Measurements from ENCODE around the gene CDC37. TPM values are rescaled to one million over a fixed set of nuclear protein-coding genes. Genes with fewer than 3 reads are reported as not detected.

CDC37 gene
- total and polyA plus RNA-seq, 2 of the 4 experiments (the other 2 are of a cell fraction): 209 to 650 TPM

DNA sequence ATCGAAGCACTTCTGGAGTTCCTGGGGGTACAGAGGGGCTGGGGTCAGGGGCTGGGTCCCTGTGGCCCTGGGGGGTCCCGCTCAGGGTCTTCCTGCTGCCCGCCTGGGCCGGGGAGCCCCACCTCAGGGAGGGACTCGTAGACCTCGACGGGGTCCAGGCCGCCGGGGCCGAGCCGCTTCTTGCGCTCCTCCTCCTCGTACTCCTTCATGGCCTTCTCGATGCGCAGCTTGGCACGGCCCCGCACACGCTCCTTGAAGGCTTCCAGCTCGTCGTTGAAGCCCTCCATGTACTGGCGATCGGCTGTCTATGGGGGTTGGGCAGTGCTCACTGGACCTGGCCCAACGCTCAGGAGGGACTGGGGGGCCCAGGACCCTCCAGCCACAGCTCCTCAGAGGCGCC is 10.2 kb downstream of the CDC37 start:
- Histone ChIP-seq H3K4me3 (ENCODE audit: insufficient read depth, low read depth, low read length) (no peak overlapping the region), H3K4me1 (ENCODE audit: control insufficient read depth, insufficient read depth, low read length) (no peaks in the 10 kb centered on the region), H2AK9ac (replicated peaks; ENCODE audit: low read depth, low read length, poor library complexity) (no peak overlapping the region), H3K14ac (replicated peaks; ENCODE audit: low read depth, low read length) (no peak overlapping the region), H3K18ac (ENCODE audit: low read depth, low read length) (no peak overlapping the region), H3K9ac (ENCODE audit: low read depth, low read length) (no peak overlapping the region), H3K9me1 (ENCODE audit: insufficient read depth, low read length) (0 out of 2 replicates have a peak, but pooled peaks cover under 1% of the 10 kb centered on the region), H3K27ac (ENCODE audit: insufficient read depth, low read length) (no peak overlapping the region), H3K79me1 (ENCODE audit: low read depth in 1 of 2, low read length in 2 of 2) (peaks cover 7 to 22% of the 10 kb centered on the region in 2 experiments; a peak in 3 of 4 replicates), H3K4me2 (ENCODE audit: low read depth, low read length) (no peak overlapping the region), H3K4ac (ENCODE audit: low read depth, low read length) (no peak overlapping the region), H4K5ac (ENCODE audit: low read depth, low read length) (no peak overlapping the region), H3K36me3 (ENCODE audit: control insufficient read depth, insufficient read depth, low read length) (peaks cover 45% of the 10 kb centered on the region), H2BK5ac (ENCODE audit: low read depth, low read length, poor library complexity, severe bottlenecking) (no peak overlapping the region), H3K23ac (ENCODE audit: low read depth, low read length) (no peak overlapping the region), H3K56ac (ENCODE audit: extremely low read depth, insufficient read depth, low read length) (no peak overlapping the region), H2AFZ (replicated peaks; ENCODE audit: low read length, poor library complexity) (no peak overlapping the region), H2BK120ac (ENCODE audit: low read depth, low read length) (no peak overlapping the region), H3K9me3 (ENCODE audit: control insufficient read depth, insufficient read depth, low read length) (no peaks in the 10 kb centered on the region), H4K20me1 (ENCODE audit: insufficient read depth, low read length) (peaks cover 42% of the 10 kb centered on the region), H4K91ac (ENCODE audit: insufficient read depth, low read depth, low read length) (no peak overlapping the region), H4K8ac (ENCODE audit: low read depth in 2 of 2, low read length in 2 of 2) (no peak overlapping the region), H2BK15ac (ENCODE audit: low read depth, low read length) (no peak overlapping the region), H3K27me3 (ENCODE audit: control insufficient read depth, insufficient read depth, low read length) (no peaks in the 10 kb centered on the region), H2BK20ac (ENCODE audit: low read depth, low read length) (no peak overlapping the region), H2AK5ac (ENCODE audit: low read depth, low read length) (no peak overlapping the region)
- in situ Hi-C loops (cut with MboI; ENCODE audit: low sequenced_read_pairs) (no loop called here), intact Hi-C loops (cut with micrococcal nuclease) (no loop called here), dilution Hi-C loops (cut with HindIII; ENCODE audit: low sequenced_read_pairs, unreplicated experiment) (no loop called here)
- no peak for ATAC-seq (ENCODE audit: low read depth)
- CTCF ChIA-PET: no interaction called here
- no peak for DNase-seq
- BruUV-seq (replicated peaks): no TSS peak
- POLR2A ChIA-PET (ENCODE audit: unreplicated experiment): no interaction called here
- TF ChIP-seq CEBPB (IDR thresholded peaks at IDR 0.05; ENCODE audit: low read depth, low read length) (no peak), MXI1 (IDR thresholded peaks at IDR 0.05; ENCODE audit: borderline replicate concordance, low read depth, low read length) (no peak), POLR2A (IDR thresholded peaks at IDR 0.05; ENCODE audit: low read depth, low read length) (no peak), MAZ (IDR thresholded peaks at IDR 0.05; ENCODE audit: borderline replicate concordance, low read depth, low read length) (no peak), BHLHE40 (IDR thresholded peaks at IDR 0.05; ENCODE audit: low read depth, low read length) (no peak), SMC3 (IDR thresholded peaks at IDR 0.05; ENCODE audit: low read depth, low read length) (no peak), RFX5 (IDR thresholded peaks at IDR 0.05; ENCODE audit: low read depth, low read length) (no peak), FOS (IDR thresholded peaks at IDR 0.05; ENCODE audit: low read depth, low read length) (no peak), RAD21 (IDR thresholded peaks at IDR 0.05; ENCODE audit: low read length) (no peak), RCOR1 (IDR thresholded peaks at IDR 0.05; ENCODE audit: insufficient replicate concordance, low read length) (no peak), NFE2L2 (IDR thresholded peaks at IDR 0.05; ENCODE audit: low read depth, low read length) (no peak), CHD1 (IDR thresholded peaks at IDR 0.05; ENCODE audit: low read depth, low read length) (no peak), MAFK (IDR thresholded peaks at IDR 0.05; ENCODE audit: low read depth, low read length) (no peak)
- TF ChIP-seq, protein P1, sequence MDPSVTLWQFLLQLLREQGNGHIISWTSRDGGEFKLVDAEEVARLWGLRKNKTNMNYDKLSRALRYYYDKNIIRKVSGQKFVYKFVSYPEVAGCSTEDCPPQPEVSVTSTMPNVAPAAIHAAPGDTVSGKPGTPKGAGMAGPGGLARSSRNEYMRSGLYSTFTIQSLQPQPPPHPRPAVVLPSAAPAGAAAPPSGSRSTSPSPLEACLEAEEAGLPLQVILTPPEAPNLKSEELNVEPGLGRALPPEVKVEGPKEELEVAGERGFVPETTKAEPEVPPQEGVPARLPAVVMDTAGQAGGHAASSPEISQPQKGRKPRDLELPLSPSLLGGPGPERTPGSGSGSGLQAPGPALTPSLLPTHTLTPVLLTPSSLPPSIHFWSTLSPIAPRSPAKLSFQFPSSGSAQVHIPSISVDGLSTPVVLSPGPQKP (IDR thresholded peaks at IDR 0.05; ENCODE audit: borderline replicate concordance, low read depth, low read length): no peak
- TF ChIP-seq, protein P2, sequence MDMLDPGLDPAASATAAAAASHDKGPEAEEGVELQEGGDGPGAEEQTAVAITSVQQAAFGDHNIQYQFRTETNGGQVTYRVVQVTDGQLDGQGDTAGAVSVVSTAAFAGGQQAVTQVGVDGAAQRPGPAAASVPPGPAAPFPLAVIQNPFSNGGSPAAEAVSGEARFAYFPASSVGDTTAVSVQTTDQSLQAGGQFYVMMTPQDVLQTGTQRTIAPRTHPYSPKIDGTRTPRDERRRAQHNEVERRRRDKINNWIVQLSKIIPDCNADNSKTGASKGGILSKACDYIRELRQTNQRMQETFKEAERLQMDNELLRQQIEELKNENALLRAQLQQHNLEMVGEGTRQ (IDR thresholded peaks at IDR 0.05; ENCODE audit: low read depth, low read length): no peak
- TF ChIP-seq, protein P3, sequence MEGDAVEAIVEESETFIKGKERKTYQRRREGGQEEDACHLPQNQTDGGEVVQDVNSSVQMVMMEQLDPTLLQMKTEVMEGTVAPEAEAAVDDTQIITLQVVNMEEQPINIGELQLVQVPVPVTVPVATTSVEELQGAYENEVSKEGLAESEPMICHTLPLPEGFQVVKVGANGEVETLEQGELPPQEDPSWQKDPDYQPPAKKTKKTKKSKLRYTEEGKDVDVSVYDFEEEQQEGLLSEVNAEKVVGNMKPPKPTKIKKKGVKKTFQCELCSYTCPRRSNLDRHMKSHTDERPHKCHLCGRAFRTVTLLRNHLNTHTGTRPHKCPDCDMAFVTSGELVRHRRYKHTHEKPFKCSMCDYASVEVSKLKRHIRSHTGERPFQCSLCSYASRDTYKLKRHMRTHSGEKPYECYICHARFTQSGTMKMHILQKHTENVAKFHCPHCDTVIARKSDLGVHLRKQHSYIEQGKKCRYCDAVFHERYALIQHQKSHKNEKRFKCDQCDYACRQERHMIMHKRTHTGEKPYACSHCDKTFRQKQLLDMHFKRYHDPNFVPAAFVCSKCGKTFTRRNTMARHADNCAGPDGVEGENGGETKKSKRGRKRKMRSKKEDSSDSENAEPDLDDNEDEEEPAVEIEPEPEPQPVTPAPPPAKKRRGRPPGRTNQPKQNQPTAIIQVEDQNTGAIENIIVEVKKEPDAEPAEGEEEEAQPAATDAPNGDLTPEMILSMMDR (conservative IDR thresholded peaks at IDR 0.05; ENCODE audit: low read depth, low read length): no peak
- WGBS, 2 experiments (ENCODE audit: extremely low coverage in 2 of 2, insufficient read length in 1 of 2): 100% methylated on average over 15 of the region's 24 CpGs; no CpG with 5 or more reads in 1 of the 2 experiments

All from IMR-90 (cell line).